Thyroid gland (tissue), 4 donors: ENCODE results near the gene BMP2K.

Experiments used
- CTCF ChIP-seq, 6 experiments: fragments of 200-600 bp in 3 of 6; fragments of 450-650 bp in 3 of 6; sonication (generic) in 3 of 6; IDR thresholded peaks; one replicate each; pipeline ENCODE4 v1.5.1; 2016 to 2019; ENCODE audit warnings: antibody characterized with exemption in 6 of 6, mild to moderate bottlenecking in 2 of 6, inconsistent platforms in 1 of 6, moderate library complexity in 1 of 6
- POLR2A ChIP-seq, 2 donors: fragments of 450-650 bp; IDR thresholded peaks; one replicate each; pipeline ENCODE4 v1.6.1; 2017; ENCODE audit warnings: antibody characterized with exemption in 2 of 2, mild to moderate bottlenecking in 2 of 2, moderate library complexity in 1 of 2

- TF ChIP-seq CTCF (IDR thresholded peaks at IDR 0.05): no peak
- no peak for TF ChIP-seq POLR2A (IDR thresholded peaks at IDR 0.05)
Measured at GRCh38 chr4:78754872-78755271, 21.3 kb upstream of the BMP2K start.
